Glutamatergic neuron (in vitro differentiated cells): ENCODE data around the gene DLK2. TPM values are rescaled to one million over a fixed set of nuclear protein-coding genes. Genes with fewer than 3 reads are reported as not detected.
A peak's percentile ranks its signal among the peaks of the same experiment; 100 is the strongest.
"Not testable (repeated sequence)": the region's sequence is repeated elsewhere in the genome, so short reads cannot be mapped to it uniquely, and the experiment has no call there.

ENCODE experiments used
- DNase-seq: peaks from one replicate; pipeline ENCODE4 v3.0.0; 2022
- H3K27ac Mint-ChIP-seq: one replicate; pipeline ENCODE4 v1.8.0; 2020; ENCODE audit warnings: mild to moderate bottlenecking, mixed read lengths, inconsistent platforms; ENCODE audit not compliant: unreplicated experiment
- H3K27me3 Mint-ChIP-seq: one replicate; pipeline ENCODE4 v1.8.0; 2020; ENCODE audit warnings: mild to moderate bottlenecking, moderate library complexity, mixed read lengths, inconsistent platforms; ENCODE audit not compliant: unreplicated experiment
- H3K36me3 Mint-ChIP-seq: one replicate; pipeline ENCODE4 v1.8.0; 2020; ENCODE audit warnings: mild to moderate bottlenecking, mixed read lengths, inconsistent platforms; ENCODE audit not compliant: unreplicated experiment
- H3K4me1 Mint-ChIP-seq: one replicate; pipeline ENCODE4 v1.8.0; 2020; ENCODE audit warnings: mild to moderate bottlenecking, low read depth, mixed read lengths, inconsistent platforms; ENCODE audit not compliant: unreplicated experiment
- H3K4me3 Mint-ChIP-seq: one replicate; pipeline ENCODE4 v1.8.0; 2020; ENCODE audit warnings: mild to moderate bottlenecking, mixed read lengths, inconsistent platforms; ENCODE audit not compliant: unreplicated experiment
- H3K9me3 Mint-ChIP-seq: one replicate; pipeline ENCODE4 v1.8.0; 2020; ENCODE audit warnings: mild to moderate bottlenecking, moderate library complexity, mixed read lengths, inconsistent platforms; ENCODE audit not compliant: unreplicated experiment
- total RNA-seq: library from RNA; stranded (reverse); fragmentation: NEBNext Ultra II Directional; extraction: Animal tissue kit (Norgen Biotek cat#: 25700); gene quantifications from one replicate; pipeline ENCODE4 v1.2.1, GENCODE V29; 2021; ENCODE audit not compliant: unreplicated experiment
- TF ChIP-seq, protein P1 (sequence below): fragments of 200-600 bp; sonication (generic); IDR thresholded peaks from one replicate; pipeline ENCODE4 v1.5.0; 2021; ENCODE audit not compliant: partially characterized antibody, unreplicated experiment

The DLK2 gene
- total RNA-seq, 1 donor from 2014 or later = 2.2 TPM

GRCh38 chr6:43469947-43470346 lies 14.6 kb upstream of the DLK2 start:
- TF ChIP-seq, protein P1, sequence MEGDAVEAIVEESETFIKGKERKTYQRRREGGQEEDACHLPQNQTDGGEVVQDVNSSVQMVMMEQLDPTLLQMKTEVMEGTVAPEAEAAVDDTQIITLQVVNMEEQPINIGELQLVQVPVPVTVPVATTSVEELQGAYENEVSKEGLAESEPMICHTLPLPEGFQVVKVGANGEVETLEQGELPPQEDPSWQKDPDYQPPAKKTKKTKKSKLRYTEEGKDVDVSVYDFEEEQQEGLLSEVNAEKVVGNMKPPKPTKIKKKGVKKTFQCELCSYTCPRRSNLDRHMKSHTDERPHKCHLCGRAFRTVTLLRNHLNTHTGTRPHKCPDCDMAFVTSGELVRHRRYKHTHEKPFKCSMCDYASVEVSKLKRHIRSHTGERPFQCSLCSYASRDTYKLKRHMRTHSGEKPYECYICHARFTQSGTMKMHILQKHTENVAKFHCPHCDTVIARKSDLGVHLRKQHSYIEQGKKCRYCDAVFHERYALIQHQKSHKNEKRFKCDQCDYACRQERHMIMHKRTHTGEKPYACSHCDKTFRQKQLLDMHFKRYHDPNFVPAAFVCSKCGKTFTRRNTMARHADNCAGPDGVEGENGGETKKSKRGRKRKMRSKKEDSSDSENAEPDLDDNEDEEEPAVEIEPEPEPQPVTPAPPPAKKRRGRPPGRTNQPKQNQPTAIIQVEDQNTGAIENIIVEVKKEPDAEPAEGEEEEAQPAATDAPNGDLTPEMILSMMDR = no peak
- H3K27me3 Mint-ChIP-seq = no peaks in the 10 kb centered on the region
- DNase-seq = no peak
- no peak overlapping the region for H3K27ac Mint-ChIP-seq
- no peaks in the 10 kb centered on the region for H3K9me3 Mint-ChIP-seq
- no peaks in the 10 kb centered on the region for H3K36me3 Mint-ChIP-seq
- H3K4me3 Mint-ChIP-seq = no peak overlapping the region
- H3K4me1 Mint-ChIP-seq = peaks cover 8% of the 10 kb centered on the region

GRCh38 chr6:43468748-43469681 lies 13.7 kb upstream of the DLK2 start:
- no peaks in the 10 kb centered on the region for H3K27me3 Mint-ChIP-seq
- no peaks in the 10 kb centered on the region for H3K36me3 Mint-ChIP-seq
- H3K4me1 Mint-ChIP-seq = peaks cover 8% of the 10 kb centered on the region
- no peak for DNase-seq
- TF ChIP-seq, protein P1 = no peak
- no peak overlapping the region for H3K27ac Mint-ChIP-seq
- H3K9me3 Mint-ChIP-seq = no peaks in the 10 kb centered on the region
- H3K4me3 Mint-ChIP-seq = no peak overlapping the region

GRCh38 chr6:43468240-43468639 lies 12.9 kb upstream of the DLK2 start:
- H3K9me3 Mint-ChIP-seq = no peaks in the 10 kb centered on the region

DNA sequence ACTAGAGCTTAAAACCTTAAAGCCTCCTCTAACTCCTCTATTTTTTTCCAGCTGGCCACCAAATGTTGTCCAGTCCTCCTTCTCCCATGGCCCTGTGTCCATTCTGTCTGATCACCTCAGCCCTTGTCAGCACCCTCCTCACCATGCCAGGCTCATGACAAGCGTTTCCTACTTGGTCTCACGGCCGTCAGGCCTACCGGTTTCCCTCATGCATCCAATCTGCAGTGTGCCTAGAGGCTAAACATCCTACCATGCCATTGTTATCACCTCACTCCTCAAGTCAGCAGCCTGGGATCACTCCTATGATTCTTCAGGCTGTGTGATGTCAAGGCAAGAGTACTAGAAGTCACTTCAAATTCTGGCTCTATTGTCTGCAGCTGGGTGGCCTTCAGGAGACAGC lies 12.4 kb upstream of the DLK2 start:
- Mint-ChIP-seq H3K36me3 (no peaks in the 10 kb centered on the region), H3K27ac (peak overlapping the region; percentile 40), H3K27me3 (no peaks in the 10 kb centered on the region), H3K4me3 (no peak overlapping the region), H3K4me1 (peaks cover 8% of the 10 kb centered on the region), H3K9me3 (no peaks in the 10 kb centered on the region)
- TF ChIP-seq, protein P1 = no peak
- DNase-seq = no peak

More at GRCh38 chr6:43468240-43468639, 12.9 kb upstream of the DLK2 start:
- peak overlapping the region; percentile 48 for H3K4me3 Mint-ChIP-seq
- no peak for DNase-seq
- H3K27ac Mint-ChIP-seq = no peak overlapping the region
- no peaks in the 10 kb centered on the region for H3K27me3 Mint-ChIP-seq
- peaks cover 8% of the 10 kb centered on the region for H3K4me1 Mint-ChIP-seq
- no peaks in the 10 kb centered on the region for H3K36me3 Mint-ChIP-seq
- TF ChIP-seq, protein P1 = no peak

DNA sequence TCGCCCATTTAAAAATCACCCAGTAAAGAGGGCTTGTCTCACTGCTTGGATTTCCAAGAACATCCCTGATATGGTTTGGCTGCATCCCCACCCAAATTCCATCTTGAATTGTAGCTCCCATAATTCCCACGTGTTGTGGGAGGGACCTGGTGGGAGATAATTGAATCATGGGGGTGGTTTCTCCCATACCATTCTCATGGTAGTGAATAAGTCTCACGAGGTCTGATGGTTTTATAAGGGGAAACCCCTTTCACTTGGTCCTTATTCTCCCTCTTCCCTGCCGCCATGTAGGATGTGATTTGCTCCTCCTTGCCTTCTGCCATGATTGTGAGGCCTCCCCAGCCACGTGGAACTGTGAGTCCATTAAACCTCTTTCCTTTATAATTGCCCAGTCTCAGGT lies 11.9 kb upstream of the DLK2 start:
- H3K27ac Mint-ChIP-seq, H3K4me3 Mint-ChIP-seq, H3K36me3 Mint-ChIP-seq, H3K27me3 Mint-ChIP-seq, H3K4me1 Mint-ChIP-seq, H3K9me3 Mint-ChIP-seq, DNase-seq: not testable (repeated sequence)
